Neural progenitor cell (in vitro differentiated cells): ENCODE measurements around the gene TMEM43. TPM values are rescaled to one million over a fixed set of nuclear protein-coding genes. Genes with fewer than 3 reads are reported as not detected.

Experiments
- DNase-seq: peaks from one replicate; pipeline ENCODE4 v3.0.0-alpha.2; 2016; ENCODE audit warnings: low spot score
- H2AFZ ChIP-seq: fragments of 200-600 bp; sonication (generic); replicated peaks from 2 replicates; pipeline ENCODE4 v1.6.1; 2016; ENCODE audit warnings: antibody characterized with exemption
- H3F3A ChIP-seq: fragments of 200-600 bp; sonication (generic); 2 replicates; pipeline ENCODE4 v1.6.1; 2016; ENCODE audit warnings: antibody characterized with exemption, low read depth
- H3K27ac ChIP-seq: fragments of 200-600 bp; sonication (generic); 2 replicates; pipeline ENCODE4 v1.5.1; 2016; ENCODE audit warnings: mild to moderate bottlenecking
- H3K27me3 ChIP-seq: fragments of 200-600 bp; sonication (generic); 2 replicates; pipeline ENCODE4 v1.6.1; 2016; ENCODE audit warnings: mild to moderate bottlenecking, moderate library complexity
- H3K36me3 ChIP-seq: fragments of 200-600 bp; sonication (generic); 2 replicates; pipeline ENCODE4 v1.5.1; 2016
- H3K4me1 ChIP-seq: fragments of 200-600 bp; sonication (generic); 2 replicates; pipeline ENCODE4 v1.6.1; 2016; ENCODE audit warnings: mixed run types
- H3K4me2 ChIP-seq: fragments of 200-600 bp; sonication (generic); 2 replicates; pipeline ENCODE4 v1.6.1; 2016
- H3K4me3 ChIP-seq: fragments of 200-600 bp; sonication (generic); 2 replicates; pipeline ENCODE4 v1.5.1; 2016
- H3K79me2 ChIP-seq: fragments of 200-600 bp; sonication (generic); 2 replicates; pipeline ENCODE4 v1.6.1; 2016; ENCODE audit warnings: low read depth
- H3K9ac ChIP-seq: fragments of 200-600 bp; sonication (generic); 2 replicates; pipeline ENCODE4 v1.6.1; 2016
- H3K9me3 ChIP-seq: fragments of 200-600 bp; sonication (generic); 2 replicates; pipeline ENCODE4 v1.5.1; 2016; ENCODE audit warnings: low read depth
- H4K20me1 ChIP-seq: fragments of 200-600 bp; sonication (generic); 2 replicates; pipeline ENCODE4 v1.6.1; 2016; ENCODE audit warnings: low read depth
- H3K27ac Mint-ChIP-seq: 3 replicates; pipeline ENCODE4 v1.8.0; 2021; ENCODE audit warnings: mixed read lengths
- H3K27me3 Mint-ChIP-seq: 2 replicates; pipeline ENCODE4 v1.8.0; 2022; ENCODE audit warnings: low read depth, mild to moderate bottlenecking, inconsistent platforms, moderate library complexity, mixed read lengths; ENCODE audit not compliant: insufficient read depth
- H3K36me3 Mint-ChIP-seq: 3 replicates; pipeline ENCODE4 v1.8.0; 2021; ENCODE audit warnings: mixed read lengths
- H3K4me1 Mint-ChIP-seq: 3 replicates; pipeline ENCODE4 v1.8.0; 2021; ENCODE audit warnings: mixed read lengths
- H3K4me3 Mint-ChIP-seq: 3 replicates; pipeline ENCODE4 v1.8.0; 2021; ENCODE audit warnings: mild to moderate bottlenecking, moderate library complexity, mixed read lengths
- H3K9me3 Mint-ChIP-seq: 3 replicates; pipeline ENCODE4 v1.8.0; 2020; ENCODE audit warnings: mixed read lengths
- EZH2 ChIP-seq: fragments of 200-600 bp; sonication (generic); IDR thresholded peaks from 2 replicates; pipeline ENCODE4 v1.6.1; 2017; ENCODE audit warnings: antibody characterized with exemption, mild to moderate bottlenecking, moderate library complexity
- EZH2phosphoT487 ChIP-seq: fragments of 200-600 bp; sonication (generic); IDR thresholded peaks from 2 replicates; pipeline ENCODE4 v1.6.1; 2017; ENCODE audit warnings: antibody characterized with exemption
- total RNA-seq: library from RNA; depleted of rRNA; stranded (reverse); fragments of >200 nt; gene quantifications from 2 replicates; pipeline ENCODE4 v1.2.3, GENCODE V29; 2015; ENCODE audit warnings: low replicate concordance
- TF ChIP-seq, protein P1 (sequence below): fragments of 200-600 bp; sonication (generic); IDR thresholded peaks from 2 replicates; pipeline ENCODE4 v1.5.1; 2017; ENCODE audit warnings: antibody characterized with exemption, mild to moderate bottlenecking

The TMEM43 gene
- total RNA-seq, 1 donor from 2014 or later: 19.7 TPM

DNA sequence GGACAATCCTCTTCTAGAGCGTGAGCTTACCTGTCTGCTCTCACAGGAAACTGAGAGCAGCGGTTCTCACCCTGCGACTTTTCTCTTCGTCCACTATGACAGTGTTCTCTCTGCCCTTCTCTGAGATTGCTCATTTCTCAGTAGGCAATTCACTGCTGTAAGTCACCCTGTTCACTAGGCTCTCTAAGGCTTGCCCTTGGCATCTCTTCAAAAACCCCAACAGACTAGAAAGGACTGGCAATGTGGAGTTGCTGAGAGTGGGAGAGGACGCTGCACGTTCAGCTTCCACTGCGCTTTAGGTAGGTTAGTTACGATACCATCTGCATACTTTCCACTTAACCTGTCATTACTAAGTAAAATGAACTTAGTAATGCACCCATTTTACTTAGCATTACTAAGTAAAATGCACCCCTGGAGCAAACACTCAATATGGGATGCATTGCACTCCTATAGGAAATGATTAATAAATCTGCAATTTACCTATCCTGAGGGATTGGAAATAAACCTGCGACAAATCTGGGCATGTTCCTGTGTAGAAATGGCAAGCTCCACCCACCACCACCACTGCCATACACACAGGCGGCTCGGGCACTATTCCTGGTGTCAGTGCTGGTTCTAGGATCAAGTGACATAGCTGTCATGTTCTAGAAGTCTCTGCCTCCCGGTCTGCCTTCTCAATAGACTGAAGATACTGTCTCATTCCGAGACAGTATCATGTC is 32.1 kb downstream of the TMEM43 start:
- no peak for DNase-seq
- no peak overlapping the region for H3K4me3 Mint-ChIP-seq
- H3K27me3 Mint-ChIP-seq: no peaks in the 10 kb centered on the region
- H3F3A ChIP-seq: no peaks in the 10 kb centered on the region
- no peaks in the 10 kb centered on the region for H3K27me3 ChIP-seq
- H3K36me3 ChIP-seq: peaks cover 10% of the 10 kb centered on the region
- no peak overlapping the region for H3K4me2 ChIP-seq
- H3K9me3 ChIP-seq: no peaks in the 10 kb centered on the region
- no peak overlapping the region for H3K27ac ChIP-seq
- no peak overlapping the region for H2AFZ ChIP-seq
- no peak overlapping the region for H3K4me3 ChIP-seq
- H4K20me1 ChIP-seq: peaks cover 4% of the 10 kb centered on the region
- H3K27ac Mint-ChIP-seq: no peak overlapping the region
- H3K4me1 ChIP-seq: no peaks in the 10 kb centered on the region
- H3K4me1 Mint-ChIP-seq: no peaks in the 10 kb centered on the region
- peaks cover 12% of the 10 kb centered on the region for H3K9me3 Mint-ChIP-seq
- H3K36me3 Mint-ChIP-seq: peaks cover 63% of the 10 kb centered on the region
- H3K9ac ChIP-seq: no peak overlapping the region
- peaks cover 7% of the 10 kb centered on the region for H3K79me2 ChIP-seq
- TF ChIP-seq EZH2: no peak
- TF ChIP-seq, protein P1, sequence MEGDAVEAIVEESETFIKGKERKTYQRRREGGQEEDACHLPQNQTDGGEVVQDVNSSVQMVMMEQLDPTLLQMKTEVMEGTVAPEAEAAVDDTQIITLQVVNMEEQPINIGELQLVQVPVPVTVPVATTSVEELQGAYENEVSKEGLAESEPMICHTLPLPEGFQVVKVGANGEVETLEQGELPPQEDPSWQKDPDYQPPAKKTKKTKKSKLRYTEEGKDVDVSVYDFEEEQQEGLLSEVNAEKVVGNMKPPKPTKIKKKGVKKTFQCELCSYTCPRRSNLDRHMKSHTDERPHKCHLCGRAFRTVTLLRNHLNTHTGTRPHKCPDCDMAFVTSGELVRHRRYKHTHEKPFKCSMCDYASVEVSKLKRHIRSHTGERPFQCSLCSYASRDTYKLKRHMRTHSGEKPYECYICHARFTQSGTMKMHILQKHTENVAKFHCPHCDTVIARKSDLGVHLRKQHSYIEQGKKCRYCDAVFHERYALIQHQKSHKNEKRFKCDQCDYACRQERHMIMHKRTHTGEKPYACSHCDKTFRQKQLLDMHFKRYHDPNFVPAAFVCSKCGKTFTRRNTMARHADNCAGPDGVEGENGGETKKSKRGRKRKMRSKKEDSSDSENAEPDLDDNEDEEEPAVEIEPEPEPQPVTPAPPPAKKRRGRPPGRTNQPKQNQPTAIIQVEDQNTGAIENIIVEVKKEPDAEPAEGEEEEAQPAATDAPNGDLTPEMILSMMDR: no peak
- TF ChIP-seq EZH2phosphoT487: no peak

DNA sequence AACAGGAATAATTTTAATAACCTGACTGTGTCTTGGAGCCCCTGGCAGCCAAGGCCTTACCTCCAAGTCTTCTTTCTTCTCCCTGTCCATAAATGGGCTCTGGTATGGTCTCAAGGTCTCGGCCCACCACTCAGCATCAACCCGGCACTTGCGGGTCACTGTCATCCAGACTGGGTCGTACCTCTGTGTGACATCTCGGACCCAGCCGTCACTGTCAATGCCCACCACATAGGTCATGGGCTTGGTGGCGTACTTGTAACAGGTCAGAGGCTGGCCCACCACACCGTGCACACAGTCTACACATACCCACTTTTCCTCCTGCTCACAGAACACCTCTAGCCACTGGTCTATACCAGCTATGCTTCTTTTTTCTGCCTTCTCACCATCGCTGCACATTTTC is 33.1 kb downstream of the TMEM43 start:
- Mint-ChIP-seq H3K9me3 (peaks cover 16% of the 10 kb centered on the region), H3K4me3 (no peak overlapping the region), H3K27ac (no peak overlapping the region), H3K27me3 (no peaks in the 10 kb centered on the region), H3K4me1 (no peaks in the 10 kb centered on the region), H3K36me3 (peaks cover 68% of the 10 kb centered on the region)
- no peaks in the 10 kb centered on the region for H3K9me3 ChIP-seq
- H3K4me2 ChIP-seq: no peak overlapping the region
- H4K20me1 ChIP-seq: peaks cover 4% of the 10 kb centered on the region
- peaks cover 18% of the 10 kb centered on the region for H3K36me3 ChIP-seq
- no peaks in the 10 kb centered on the region for H3K27me3 ChIP-seq
- no peak overlapping the region for H3K9ac ChIP-seq
- no peak overlapping the region for H2AFZ ChIP-seq
- TF ChIP-seq EZH2phosphoT487: no peak
- no peak for TF ChIP-seq EZH2
- TF ChIP-seq, protein P1: no peak
- no peaks in the 10 kb centered on the region for H3F3A ChIP-seq
- DNase-seq: no peak
- H3K79me2 ChIP-seq: peaks cover 7% of the 10 kb centered on the region
- no peak overlapping the region for H3K4me3 ChIP-seq
- no peaks in the 10 kb centered on the region for H3K4me1 ChIP-seq
- no peak overlapping the region for H3K27ac ChIP-seq

DNA sequence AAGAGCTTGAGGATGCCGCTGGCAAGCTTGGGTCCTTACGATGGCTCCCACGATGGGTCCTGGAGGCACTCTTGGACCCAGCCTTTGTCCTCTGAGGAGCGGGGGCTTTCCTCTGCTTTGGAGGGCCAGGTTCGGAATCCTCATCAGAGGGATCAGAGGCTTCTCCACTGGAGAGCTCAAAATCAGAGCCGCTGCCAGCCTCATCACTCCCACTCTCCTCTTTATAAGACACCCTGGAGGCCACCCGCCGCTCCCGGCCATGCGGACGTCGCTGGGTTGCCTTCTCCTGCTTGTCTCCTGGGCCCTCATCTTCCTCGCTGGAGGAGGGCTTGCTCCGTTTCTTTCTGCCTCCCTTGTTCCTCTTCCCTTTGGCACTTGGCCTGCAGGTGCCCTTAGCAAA is 33.5 kb downstream of the TMEM43 start:
- Histone ChIP-seq H3F3A (no peaks in the 10 kb centered on the region), H3K4me2 (no peak overlapping the region), H3K27ac (no peak overlapping the region), H3K36me3 (peaks cover 22% of the 10 kb centered on the region), H3K9me3 (no peaks in the 10 kb centered on the region), H3K4me1 (no peaks in the 10 kb centered on the region), H3K9ac (no peak overlapping the region), H4K20me1 (peaks cover 4% of the 10 kb centered on the region), H3K4me3 (no peak overlapping the region), H3K79me2 (peaks cover 7% of the 10 kb centered on the region), H2AFZ (no peak overlapping the region), H3K27me3 (no peaks in the 10 kb centered on the region)
- peaks cover 16% of the 10 kb centered on the region for H3K9me3 Mint-ChIP-seq
- H3K36me3 Mint-ChIP-seq: peaks cover 71% of the 10 kb centered on the region
- TF ChIP-seq, protein P1: no peak
- TF ChIP-seq EZH2phosphoT487 (no peak), EZH2 (no peak)
- no peaks in the 10 kb centered on the region for H3K4me1 Mint-ChIP-seq
- DNase-seq: no peak
- no peak overlapping the region for H3K27ac Mint-ChIP-seq
- no peak overlapping the region for H3K4me3 Mint-ChIP-seq
- H3K27me3 Mint-ChIP-seq: no peaks in the 10 kb centered on the region
